HG03039 (cell line): Measurements from ENCODE around the gene PCDHA5.

Experiments used
- ATAC-seq: cut with Tn5 transposase; IDR thresholded peaks from one replicate; pipeline ENCODE4 v1.9.1; 2021; ENCODE audit warnings: mild to moderate bottlenecking, moderate library complexity; ENCODE audit not compliant: unreplicated experiment

The PCDHA5 gene

DNA sequence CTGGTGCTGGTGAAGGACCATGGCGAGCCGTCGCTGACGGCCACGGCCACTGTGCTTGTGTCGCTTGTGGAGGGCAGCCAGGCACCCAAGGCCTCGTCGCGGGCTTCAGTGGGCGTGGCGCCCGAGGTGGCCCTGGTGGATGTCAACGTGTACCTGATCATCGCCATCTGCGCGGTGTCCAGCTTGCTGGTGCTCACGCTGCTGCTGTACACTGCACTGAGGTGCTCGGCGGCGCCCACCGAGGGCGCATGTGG, 36.5 kb downstream of the PCDHA5 start:
- no peak for ATAC-seq

DNA sequence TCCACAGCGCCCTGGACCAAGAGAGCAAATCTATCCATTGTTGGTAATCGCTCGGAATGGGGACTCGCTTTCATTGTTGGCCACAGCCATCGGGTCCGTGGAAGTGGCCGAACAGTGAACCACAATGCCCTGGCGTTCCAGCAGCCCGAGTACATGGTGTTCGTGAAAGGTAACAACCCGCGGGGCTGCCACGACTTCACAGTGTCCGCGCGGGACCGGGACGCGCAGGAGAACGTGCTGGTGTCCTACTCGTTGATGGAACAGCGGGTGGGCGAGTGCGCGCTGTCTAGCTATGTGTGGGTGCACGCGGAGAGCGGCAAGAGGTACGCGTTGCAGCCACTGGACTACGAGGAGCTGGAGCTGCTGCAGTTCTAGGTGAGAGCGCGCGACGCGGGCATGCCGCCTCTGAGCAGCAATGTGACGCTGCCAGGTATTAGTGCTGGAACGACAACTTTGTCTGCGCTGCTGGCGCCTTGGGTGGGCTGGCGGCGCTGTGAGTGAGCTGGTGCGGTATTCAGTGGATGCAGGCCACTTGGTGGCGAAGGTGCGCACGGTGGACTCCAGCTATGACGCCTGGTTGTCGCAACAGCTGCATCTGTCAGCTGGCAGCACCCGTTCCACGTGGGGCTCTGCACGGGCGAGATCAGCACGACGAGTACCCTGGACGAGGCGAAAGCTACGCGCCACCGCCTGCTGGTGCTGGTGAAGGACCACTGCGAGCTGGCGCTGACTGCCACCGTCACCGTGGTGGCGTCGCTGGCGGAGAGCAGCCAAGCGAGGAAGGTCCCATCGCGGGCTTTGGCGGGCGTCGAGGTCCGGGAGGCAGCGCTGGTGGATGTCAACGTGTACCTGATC, 41.3 kb downstream of the PCDHA5 start:
- ATAC-seq: no peak

GRCh38 chr5:140868721-140869554, 47.5 kb downstream of the PCDHA5 start, which contains the start of gene PCDHA11:
Gene PCDHA11 (plus strand): TSS chr5:140868957. CDS start chr5:140869104, 147 bp downstream.
- ATAC-seq: no peak

DNA sequence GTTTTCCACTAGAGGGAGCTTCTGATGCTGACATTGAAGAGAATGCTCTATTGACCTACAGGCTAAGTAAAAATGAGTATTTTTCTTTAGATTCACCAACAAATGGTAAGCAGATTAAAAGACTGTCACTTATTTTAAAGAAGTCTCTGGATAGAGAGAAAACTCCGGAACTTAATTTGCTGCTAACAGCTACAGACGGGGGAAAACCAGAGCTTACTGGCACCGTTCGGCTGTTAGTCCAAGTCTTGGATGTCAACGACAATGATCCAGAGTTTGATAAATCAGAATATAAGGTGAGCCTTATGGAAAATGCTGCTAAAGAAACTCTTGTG, 48.1 kb downstream of the PCDHA5 start:
- no peak for ATAC-seq

GRCh38 chr5:140870221-140871201, 49.1 kb downstream of the PCDHA5 start:
- ATAC-seq: no peak
